Measurements from ENCODE around the gene WIF1.

GRCh38 chr12:65152596-65152995 is 31.5 kb upstream of the WIF1 start:
- TF ChIP-seq CTCF (IDR thresholded peaks at IDR 0.05; ENCODE audit: control extremely low read depth in 1 of 3, insufficient read depth in 1 of 3, low read depth in 1 of 3, low read length in 3 of 3) (no peak), HDAC2 (IDR thresholded peaks at IDR 0.05; ENCODE audit: borderline replicate concordance in 1 of 2, low read depth in 2 of 2, low read length in 2 of 2) (no peak), POLR2AphosphoS5 (IDR thresholded peaks at IDR 0.05; ENCODE audit: low read depth, low read length) (no peak), CHD1 (IDR thresholded peaks at IDR 0.05; ENCODE audit: low read depth, low read length) (no peak), POLR2A (IDR thresholded peaks at IDR 0.05; ENCODE audit: control extremely low read depth in 1 of 2, low read depth in 2 of 2, low read length in 2 of 2) (no peak), MAX (IDR thresholded peaks at IDR 0.05) (no peak), SIX5 (IDR thresholded peaks at IDR 0.05; ENCODE audit: low read depth, low read length) (no peak)

Data from H1 (cell line).